Endothelial cell of umbilical vein (primary cell): ENCODE results near the gene VPS29. TPM values are rescaled to one million over a fixed set of nuclear protein-coding genes. Genes with fewer than 3 reads are reported as not detected.

ENCODE experiments used
- BruUV-seq: library from RNA; stranded (reverse); fragments of 400-500 nt; replicated peaks from 2 replicates; lab custom pipeline; 2021; lab: Mats Ljungman, UMichigan
- CTCF ChIA-PET: fragments of 300-600, 350-600 bp; sonication (Branson Sonifier 250); formaldehyde crosslinking; loops from one replicate; lab custom pipeline; 2021; ENCODE audit warnings: antibody characterized with exemption, inconsistent platforms; lab: Charles Lee
- POLR2A ChIA-PET: fragments of 300-600, 350-600 bp; sonication (Branson Sonifier 250); formaldehyde crosslinking; loops from one replicate; lab custom pipeline; 2021; ENCODE audit warnings: antibody characterized with exemption, inconsistent platforms; lab: Charles Lee
- DNase-seq: peaks from one replicate; pipeline ENCODE4 v3.0.0-alpha.2; 2011; ENCODE audit warnings: low read depth, low spot score
- FAIRE-seq: peaks from 2 replicates; lab custom pipeline; 2011; peaks lifted over from hg19 to GRCh38; lab: Jason Lieb, UNC
- H2AFZ ChIP-seq: 2 replicates; pipeline ENCODE4 v1.6.0; 2012; ENCODE audit warnings: low read depth, low read length, control low read depth, inconsistent platforms
- H3K27ac ChIP-seq: 2 replicates; pipeline ENCODE4 v1.5.1; 2011; ENCODE audit warnings: low read depth, mild to moderate bottlenecking, control low read depth, low read length, moderate library complexity; ENCODE audit not compliant: insufficient read depth
- H3K27me3 ChIP-seq, 2 experiments: 2 replicates each; pipeline versions ENCODE4 v1.6.0 to v1.6.1; 2011; ENCODE audit warnings: low read length in 2 of 2, mixed read lengths in 1 of 2; ENCODE audit not compliant: control insufficient read depth in 2 of 2, insufficient read depth in 2 of 2
- H3K36me3 ChIP-seq, 2 experiments: 2 replicates in 1 of 2; 3 replicates in 1 of 2; pipeline ENCODE4 v1.5.1; 2011; ENCODE audit warnings: low read length in 2 of 2, mild to moderate bottlenecking in 1 of 2, moderate library complexity in 1 of 2; ENCODE audit not compliant: control insufficient read depth in 2 of 2, insufficient read depth in 2 of 2; ENCODE audit errors: extremely low read depth in 1 of 2
- H3K4me1 ChIP-seq: 3 replicates; pipeline ENCODE4 v1.5.1; 2011; ENCODE audit warnings: mild to moderate bottlenecking, low read length; ENCODE audit not compliant: control insufficient read depth, insufficient read depth; ENCODE audit errors: extremely low read depth
- H3K4me2 ChIP-seq: 2 replicates; pipeline ENCODE4 v1.6.1; 2011; ENCODE audit warnings: low read length, control low read depth, mixed read lengths; ENCODE audit not compliant: insufficient read depth
- H3K4me3 ChIP-seq, 3 experiments: fragments of 200-600 bp in 1 of 3; sonication (generic), shearing (Covaris generic) in 1 of 3; replicated peaks in 1 of 3; 2 replicates each; pipeline ENCODE4 v1.5.1; 2011 to 2016; ENCODE audit warnings: control low read depth in 3 of 3, low read length in 3 of 3, mild to moderate bottlenecking in 2 of 3, inconsistent platforms in 1 of 3, low read depth in 1 of 3, moderate library complexity in 1 of 3; ENCODE audit not compliant: insufficient read depth in 1 of 3
- H3K79me2 ChIP-seq: 2 replicates; pipeline ENCODE4 v1.6.0; 2012; ENCODE audit warnings: low read length, inconsistent platforms; ENCODE audit not compliant: control insufficient read depth, insufficient read depth
- H3K9ac ChIP-seq: replicated peaks from 2 replicates; pipeline ENCODE3; 2011; ENCODE audit warnings: low read length, control low read depth; ENCODE audit not compliant: insufficient read depth; ENCODE audit errors: extremely low read depth
- H3K9me1 ChIP-seq: replicated peaks from 3 replicates; pipeline ENCODE4 v1.6.0; 2011; ENCODE audit warnings: mild to moderate bottlenecking, low read length; ENCODE audit not compliant: control insufficient read depth, insufficient read depth; ENCODE audit errors: extremely low read depth
- H3K9me3 ChIP-seq: replicated peaks from 2 replicates; pipeline ENCODE4 v1.5.1; 2012; ENCODE audit warnings: low read length, inconsistent platforms; ENCODE audit not compliant: control insufficient read depth, insufficient read depth
- H4K20me1 ChIP-seq: replicated peaks from 2 replicates; pipeline ENCODE3; 2011; ENCODE audit warnings: mild to moderate bottlenecking, low read length; ENCODE audit not compliant: control insufficient read depth, insufficient read depth; ENCODE audit errors: extremely low read depth
- EZH2 ChIP-seq: IDR thresholded peaks from 2 replicates; pipeline ENCODE4 v1.6.1; 2012; ENCODE audit warnings: borderline replicate concordance, low read depth, mild to moderate bottlenecking, moderate library complexity, low read length, inconsistent platforms; ENCODE audit not compliant: severe bottlenecking
- FOS ChIP-seq: IDR thresholded peaks from 2 replicates; pipeline ENCODE4 v1.6.1; 2011; ENCODE audit warnings: mild to moderate bottlenecking, low read length, moderate library complexity, borderline replicate concordance; ENCODE audit not compliant: insufficient read depth
- GATA2 ChIP-seq: IDR thresholded peaks from 2 replicates; pipeline ENCODE4 v1.7.0; 2011; ENCODE audit warnings: low read depth, mild to moderate bottlenecking, moderate library complexity, mixed read lengths, low read length; ENCODE audit not compliant: insufficient read length, insufficient read depth
- JUN ChIP-seq: IDR thresholded peaks from 2 replicates; pipeline ENCODE4 v1.6.1; 2011; ENCODE audit warnings: borderline replicate concordance, low read depth; ENCODE audit not compliant: insufficient read length, insufficient read depth
- MYC ChIP-seq: IDR thresholded peaks from one replicate; pipeline ENCODE4 v1.6.1; 2011; ENCODE audit warnings: mild to moderate bottlenecking, low read depth, low read length
- POLR2A ChIP-seq: IDR thresholded peaks from 2 replicates; pipeline ENCODE4 v1.6.1; 2012; ENCODE audit warnings: low read depth, mild to moderate bottlenecking, control low read depth, low read length
- POLR2AphosphoS5 ChIP-seq: IDR thresholded peaks from 2 replicates; pipeline ENCODE4 v1.6.1; 2012; ENCODE audit warnings: low read depth, mild to moderate bottlenecking, control low read depth, low read length, moderate library complexity; ENCODE audit not compliant: insufficient read depth
- dilution Hi-C: fragments of 300-500 bp; cut with MboI; formaldehyde crosslinking; loops from one replicate; pipeline ENCODE4 v1.15.0; 2019; ENCODE audit warnings: low sequenced_read_pairs; ENCODE audit not compliant: extremely low pct_ligation_motif_present
- intact Hi-C: fragments of 100-400 bp; cut with micrococcal nuclease; formaldehyde crosslinking; loops from one replicate; pipeline ENCODE4 v1.10.0; 2022
- polyA plus RNA-seq, 4 experiments: library from polyadenylated mRNA; depleted of rRNA in 3 of 4; stranded (reverse) in 3 of 4; unstranded in 1 of 4; fragments of >200 nt; gene quantifications; 2 replicates each; pipeline versions ENCODE4 v1.2.1 to v1.2.3, GENCODE V29; 2011 to 2012; ENCODE audit warnings: missing spikeins in 1 of 4
- total RNA-seq: library from RNA; stranded (reverse); gene quantifications from 2 replicates; pipeline ENCODE4 v1.2.3, GENCODE V29; 2021
- TF ChIP-seq, protein P1 (sequence below), 2 donors: IDR thresholded peaks; 1 replicate in 1 of 2; 2 replicates in 1 of 2; pipeline ENCODE4 v1.5.1; 2011; ENCODE audit warnings: low read length in 2 of 2, mild to moderate bottlenecking in 2 of 2, moderate library complexity in 2 of 2, control low read depth in 1 of 2, inconsistent platforms in 1 of 2, low read depth in 1 of 2; ENCODE audit not compliant: insufficient read depth in 1 of 2; ENCODE audit errors: extremely low read depth in 1 of 2
- TF ChIP-seq, protein P2 (sequence below): IDR thresholded peaks from 2 replicates; pipeline ENCODE4 v1.6.1; 2011; ENCODE audit not compliant: insufficient read depth, insufficient read length

The VPS29 gene
- total and polyA plus RNA-seq, 2 donors (not counting 3 experiments of a cell fraction or from before 2014, with no cell fraction given): 138 to 155 TPM

DNA sequence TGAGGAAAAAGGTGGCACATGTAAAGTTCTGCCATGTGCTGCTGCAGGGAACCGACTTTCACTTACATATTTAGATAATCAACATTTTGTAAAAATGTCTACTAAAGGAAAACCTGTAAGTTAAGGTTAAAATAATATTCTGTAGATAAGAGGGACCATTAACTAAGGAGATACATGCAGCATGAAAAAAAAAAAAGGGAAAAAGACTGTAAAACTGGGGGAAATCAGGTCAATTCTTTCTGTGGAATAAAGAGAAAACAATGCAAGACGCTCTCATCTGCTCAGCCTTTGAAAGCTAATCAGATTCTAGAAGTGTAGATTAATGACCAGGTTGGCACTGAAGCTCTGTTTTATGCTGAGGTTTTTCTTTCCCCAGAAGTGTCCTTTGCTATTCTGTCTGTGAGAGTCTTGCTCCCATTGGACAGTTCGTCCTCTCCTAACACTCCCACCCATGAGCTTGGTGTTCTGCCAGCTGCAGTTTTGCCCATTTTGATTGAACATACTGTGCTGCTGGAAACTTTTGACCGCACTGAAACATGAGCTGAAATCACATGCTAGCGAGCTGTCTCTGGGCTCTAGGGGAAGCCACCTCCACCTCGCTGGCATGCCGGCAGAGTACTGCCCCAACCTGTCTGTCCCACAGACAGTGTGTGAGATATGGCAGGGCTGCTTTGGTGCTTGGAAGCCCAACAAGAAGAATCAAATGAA lies 41.5 kb upstream of the VPS29 start:
- Histone ChIP-seq H3K4me1 (peaks cover 61% of the 10 kb centered on the region), H3K79me2 (peaks cover 25% of the 10 kb centered on the region), H3K9ac (no peak overlapping the region), H3K4me2 (peak overlapping the region; percentile 7), H3K4me3 (no peak overlapping the region), H3K27me3 (no peaks in the 10 kb centered on the region), H3K27ac (peak overlapping the region; percentile 25), H4K20me1 (no peaks in the 10 kb centered on the region), H3K9me1 (no peaks in the 10 kb centered on the region), H3K9me3 (no peaks in the 10 kb centered on the region), H3K36me3 (peaks cover 0 to 2% of the 10 kb centered on the region in 2 experiments), H2AFZ (no peak overlapping the region)
- intact Hi-C loops: loop anchor here (2.0 kb wide), 1 partner anchor 31 kb away; no protein-coding TSS in a partner anchor
- CTCF ChIA-PET: interaction anchor here (1.0 to 1.6 kb wide), 11 partner anchors 8 to 112 kb away, joined by 3 to 11 read pairs (median 5); partner anchors contain the start of gene ARPC3
- no TSS peak for BruUV-seq
- POLR2A ChIA-PET: interaction anchor here (1.1 kb wide), 1 partner anchor 24 kb away, joined by 3 read pairs; no protein-coding TSS in a partner anchor
- TF ChIP-seq, protein P1, sequence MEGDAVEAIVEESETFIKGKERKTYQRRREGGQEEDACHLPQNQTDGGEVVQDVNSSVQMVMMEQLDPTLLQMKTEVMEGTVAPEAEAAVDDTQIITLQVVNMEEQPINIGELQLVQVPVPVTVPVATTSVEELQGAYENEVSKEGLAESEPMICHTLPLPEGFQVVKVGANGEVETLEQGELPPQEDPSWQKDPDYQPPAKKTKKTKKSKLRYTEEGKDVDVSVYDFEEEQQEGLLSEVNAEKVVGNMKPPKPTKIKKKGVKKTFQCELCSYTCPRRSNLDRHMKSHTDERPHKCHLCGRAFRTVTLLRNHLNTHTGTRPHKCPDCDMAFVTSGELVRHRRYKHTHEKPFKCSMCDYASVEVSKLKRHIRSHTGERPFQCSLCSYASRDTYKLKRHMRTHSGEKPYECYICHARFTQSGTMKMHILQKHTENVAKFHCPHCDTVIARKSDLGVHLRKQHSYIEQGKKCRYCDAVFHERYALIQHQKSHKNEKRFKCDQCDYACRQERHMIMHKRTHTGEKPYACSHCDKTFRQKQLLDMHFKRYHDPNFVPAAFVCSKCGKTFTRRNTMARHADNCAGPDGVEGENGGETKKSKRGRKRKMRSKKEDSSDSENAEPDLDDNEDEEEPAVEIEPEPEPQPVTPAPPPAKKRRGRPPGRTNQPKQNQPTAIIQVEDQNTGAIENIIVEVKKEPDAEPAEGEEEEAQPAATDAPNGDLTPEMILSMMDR (IDR thresholded peaks at IDR 0.05; ENCODE audit: extremely low read depth in 1 of 2, insufficient read depth in 1 of 2, low read depth in 1 of 2, low read length in 2 of 2): no peak
- TF ChIP-seq POLR2A: peak; percentile 22
- dilution Hi-C loops: no loop called here
- FAIRE-seq (no peak), DNase-seq (peak; percentile 88)

DNA sequence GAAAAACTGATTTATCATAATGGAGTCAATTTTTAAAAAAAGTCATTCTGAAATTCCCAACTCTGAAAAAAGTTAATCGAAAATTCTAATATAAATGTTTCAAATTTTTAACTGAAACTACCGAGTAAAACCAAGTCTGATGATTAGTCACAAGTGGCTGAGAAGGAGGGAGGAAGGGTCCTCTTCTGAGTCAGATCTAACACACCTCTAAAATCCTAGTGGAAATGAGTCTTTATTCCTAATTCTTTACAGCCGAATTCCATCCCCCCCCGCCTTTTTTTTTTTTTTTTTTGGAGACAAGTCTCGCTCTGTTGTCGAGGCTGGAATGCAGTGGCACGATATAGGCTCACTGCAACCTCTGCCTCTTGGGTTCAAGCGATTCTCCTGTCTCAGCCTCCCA lies 38.1 kb upstream of the VPS29 start:
- CTCF ChIA-PET: interaction anchor here (0.8 to 1.6 kb wide), 9 partner anchors 8 to 90 kb away, joined by 3 to 7 read pairs (median 4); partner anchors contain the start of genes ARPC3 and FAM216A
- Histone ChIP-seq H3K27me3 (no peaks in the 10 kb centered on the region), H4K20me1 (no peaks in the 10 kb centered on the region), H3K4me1 (peaks cover 36% of the 10 kb centered on the region), H3K9me1 (no peaks in the 10 kb centered on the region), H3K4me3 (no peak overlapping the region), H3K4me2 (no peak overlapping the region), H3K27ac (no peak overlapping the region), H3K9ac (no peak overlapping the region), H2AFZ (no peak overlapping the region), H3K9me3 (no peaks in the 10 kb centered on the region), H3K36me3 (peaks cover 7 to 9% of the 10 kb centered on the region in 2 experiments), H3K79me2 (peaks cover 20% of the 10 kb centered on the region)
- dilution Hi-C loops (no loop called here), intact Hi-C loops (no loop called here)
- POLR2A ChIA-PET: no interaction called here
- no peak for TF ChIP-seq JUN
- TF ChIP-seq MYC: no peak
- TF ChIP-seq, protein P1 (IDR thresholded peaks at IDR 0.05; ENCODE audit: extremely low read depth in 1 of 2, insufficient read depth in 1 of 2, low read depth in 1 of 2, low read length in 2 of 2): no peak
- no peak for TF ChIP-seq GATA2
- TF ChIP-seq POLR2AphosphoS5: no peak
- TF ChIP-seq, protein P2, sequence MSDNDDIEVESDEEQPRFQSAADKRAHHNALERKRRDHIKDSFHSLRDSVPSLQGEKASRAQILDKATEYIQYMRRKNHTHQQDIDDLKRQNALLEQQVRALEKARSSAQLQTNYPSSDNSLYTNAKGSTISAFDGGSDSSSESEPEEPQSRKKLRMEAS: no peak
- TF ChIP-seq EZH2: no peak
- TF ChIP-seq POLR2A: no peak
- no peak for TF ChIP-seq FOS
- no TSS peak for BruUV-seq
- no peak for DNase-seq
- FAIRE-seq: no peak
